SK-N-SH (cell line): ENCODE measurements around the gene PPP3CA.

ENCODE experiments used
- TCF12 ChIP-seq: IDR thresholded peaks from 2 replicates; pipeline ENCODE4 v1.4.0; 2012
- USF1 ChIP-seq: IDR thresholded peaks from 2 replicates; pipeline ENCODE4 v1.4.0; 2012; ENCODE audit warnings: low read depth, borderline replicate concordance

- no peak for TF ChIP-seq USF1
- no peak for TF ChIP-seq TCF12
Observed at GRCh38 chr4:101104312-101105052, 242.8 kb downstream of the PPP3CA start.
